Mesendoderm (in vitro differentiated cells): ENCODE measurements around the gene WNT8B.
A peak's percentile ranks its signal among the peaks of the same experiment; 100 is the strongest.

ENCODE experiments used
- DNase-seq: peaks from one replicate; pipeline ENCODE4 v3.0.0; 2013
- H2AK5ac ChIP-seq: 2 replicates; pipeline ENCODE4 v1.6.1; 2013; ENCODE audit warnings: low read length, inconsistent platforms
- H2BK120ac ChIP-seq: 2 replicates; pipeline ENCODE4 v1.6.1; 2013; ENCODE audit warnings: low read depth, mild to moderate bottlenecking, low read length, moderate library complexity, mixed read lengths
- H2BK15ac ChIP-seq: replicated peaks from 2 replicates; pipeline ENCODE4 v1.6.1; 2013; ENCODE audit warnings: low read depth, mild to moderate bottlenecking, moderate library complexity
- H2BK5ac ChIP-seq: 2 replicates; pipeline ENCODE4 v1.6.1; 2013; ENCODE audit warnings: low read length, inconsistent platforms
- H3K18ac ChIP-seq: 2 replicates; pipeline ENCODE4 v1.6.1; 2013; ENCODE audit warnings: mild to moderate bottlenecking, low read length, mixed read lengths
- H3K23ac ChIP-seq: one replicate; pipeline ENCODE4 v1.6.1; 2013; ENCODE audit warnings: low read length
- H3K27ac ChIP-seq: 2 replicates; pipeline ENCODE4 v1.5.1; 2013; ENCODE audit warnings: low read depth, mild to moderate bottlenecking, inconsistent platforms, low read length, moderate library complexity
- H3K27me3 ChIP-seq: 2 replicates; pipeline ENCODE4 v1.6.1; 2013; ENCODE audit warnings: low read length, control low read depth, mild to moderate bottlenecking, inconsistent platforms; ENCODE audit not compliant: insufficient read depth, poor library complexity
- H3K36me3 ChIP-seq: 2 replicates; pipeline ENCODE4 v1.6.1; 2013; ENCODE audit warnings: low read length, inconsistent platforms; ENCODE audit not compliant: control insufficient read depth, insufficient read depth
- H3K4ac ChIP-seq: one replicate; pipeline ENCODE4 v1.6.1; 2013; ENCODE audit warnings: low read depth, mild to moderate bottlenecking, low read length, moderate library complexity
- H3K4me1 ChIP-seq: 2 replicates; pipeline ENCODE4 v1.6.1; 2013; ENCODE audit warnings: low read depth, low read length, inconsistent platforms; ENCODE audit not compliant: control insufficient read depth
- H3K4me2 ChIP-seq: 2 replicates; pipeline ENCODE4 v1.6.1; 2013; ENCODE audit warnings: low read length
- H3K4me3 ChIP-seq: 2 replicates; pipeline ENCODE4 v1.5.1; 2013; ENCODE audit warnings: mild to moderate bottlenecking, low read length
- H3K56ac ChIP-seq: one replicate; pipeline ENCODE4 v1.6.1; 2013; ENCODE audit warnings: low read length
- H3K79me1 ChIP-seq: 2 replicates; pipeline ENCODE4 v1.6.1; 2013; ENCODE audit warnings: low read length, inconsistent platforms
- H3K79me2 ChIP-seq: 2 replicates; pipeline ENCODE4 v1.6.1; 2013; ENCODE audit warnings: mild to moderate bottlenecking, low read length; ENCODE audit not compliant: control insufficient read depth, insufficient read depth
- H3K9ac ChIP-seq: 2 replicates; pipeline ENCODE4 v1.6.1; 2013; ENCODE audit warnings: low read length, inconsistent platforms
- H4K5ac ChIP-seq: one replicate; pipeline ENCODE4 v1.6.1; 2013; ENCODE audit warnings: low read length
- H4K8ac ChIP-seq: one replicate; pipeline ENCODE4 v1.6.1; 2013; ENCODE audit warnings: low read depth, mild to moderate bottlenecking, control low read depth, low read length, moderate library complexity
- WGBS: extraction: QIAGEN DNeasy Blood & Tissue Kit; methylation state at CpG from one replicate; pipeline ENCODE4 v1.1.7; 2013; ENCODE audit warnings: low lambda C conversion rate, missing lambda C conversion rate; ENCODE audit not compliant: insufficient coverage; ENCODE audit errors: extremely low coverage; 5-methylcytosine and 5-hydroxymethylcytosine counted together

Gene WNT8B

GRCh38 chr10:100480002-100480401, 17.2 kb downstream of the WNT8B start:
- no peak overlapping the region for H4K5ac ChIP-seq
- no peak overlapping the region for H3K4me3 ChIP-seq
- H3K23ac ChIP-seq: no peak overlapping the region
- H3K27me3 ChIP-seq: peaks cover 15% of the 10 kb centered on the region
- no peak overlapping the region for H2AK5ac ChIP-seq
- H3K4me2 ChIP-seq: no peak overlapping the region
- no peak overlapping the region for H3K56ac ChIP-seq
- H3K4ac ChIP-seq: no peak overlapping the region
- DNase-seq: no peak
- no peaks in the 10 kb centered on the region for H3K79me2 ChIP-seq
- H4K8ac ChIP-seq: no peak overlapping the region
- H2BK5ac ChIP-seq: no peak overlapping the region
- H3K9ac ChIP-seq: no peak overlapping the region
- no peaks in the 10 kb centered on the region for H3K79me1 ChIP-seq
- H3K18ac ChIP-seq: no peak overlapping the region
- H3K27ac ChIP-seq: no peak overlapping the region
- no peak overlapping the region for H2BK120ac ChIP-seq
- no peak overlapping the region for H2BK15ac ChIP-seq
- no peaks in the 10 kb centered on the region for H3K4me1 ChIP-seq
- H3K36me3 ChIP-seq: no peaks in the 10 kb centered on the region
- WGBS: no CpG with 5 or more reads among the region's 2 CpGs

- Histone ChIP-seq H2AK5ac (no peak overlapping the region), H4K8ac (no peak overlapping the region), H3K56ac (no peak overlapping the region), H3K23ac (no peak overlapping the region), H3K9ac (no peak overlapping the region), H2BK15ac (no peak overlapping the region), H2BK5ac (no peak overlapping the region), H4K5ac (no peak overlapping the region), H3K79me2 (no peaks in the 10 kb centered on the region), H3K4ac (no peak overlapping the region), H3K27ac (no peak overlapping the region), H3K36me3 (no peaks in the 10 kb centered on the region), H3K4me1 (peaks cover 3% of the 10 kb centered on the region), H3K4me3 (no peak overlapping the region), H3K27me3 (peaks cover 15% of the 10 kb centered on the region), H3K79me1 (no peaks in the 10 kb centered on the region), H3K18ac (no peak overlapping the region), H3K4me2 (peak overlapping the region; percentile 57), H2BK120ac (no peak overlapping the region)
- peak; percentile 89 for DNase-seq
- no CpG with 5 or more reads among the region's 19 CpGs for WGBS
Measured at GRCh38 chr10:100481462-100482081, 18.8 kb downstream of the WNT8B start.

- Histone ChIP-seq H3K4ac (no peak overlapping the region), H2AK5ac (no peak overlapping the region), H3K27me3 (peaks cover 15% of the 10 kb centered on the region), H2BK15ac (no peak overlapping the region), H4K8ac (no peak overlapping the region), H3K4me1 (peaks cover 3% of the 10 kb centered on the region), H4K5ac (no peak overlapping the region), H3K9ac (peak overlapping the region; percentile 44), H3K36me3 (no peaks in the 10 kb centered on the region), H3K23ac (no peak overlapping the region), H3K4me2 (peak overlapping the region; percentile 57), H3K79me1 (no peaks in the 10 kb centered on the region), H3K56ac (no peak overlapping the region), H3K18ac (no peak overlapping the region), H2BK120ac (no peak overlapping the region), H2BK5ac (no peak overlapping the region), H3K4me3 (no peak overlapping the region), H3K27ac (no peak overlapping the region), H3K79me2 (no peaks in the 10 kb centered on the region)
- WGBS: no CpG with 5 or more reads among the region's 59 CpGs
- peak; percentile 81 for DNase-seq
Measured at GRCh38 chr10:100482181-100482833, 19.5 kb downstream of the WNT8B start.

GRCh38 chr10:100482834-100483185, 20.0 kb downstream of the WNT8B start:
- Histone ChIP-seq H3K23ac (no peak overlapping the region), H2BK120ac (no peak overlapping the region), H3K18ac (no peak overlapping the region), H3K79me1 (no peaks in the 10 kb centered on the region), H3K4me1 (peaks cover 3% of the 10 kb centered on the region), H3K36me3 (no peaks in the 10 kb centered on the region), H3K4ac (no peak overlapping the region), H3K9ac (no peak overlapping the region), H3K79me2 (no peaks in the 10 kb centered on the region), H3K4me3 (no peak overlapping the region), H4K8ac (no peak overlapping the region), H3K27ac (no peak overlapping the region), H3K4me2 (no peak overlapping the region), H2AK5ac (no peak overlapping the region), H3K56ac (no peak overlapping the region), H3K27me3 (peaks cover 15% of the 10 kb centered on the region), H2BK15ac (no peak overlapping the region), H2BK5ac (no peak overlapping the region), H4K5ac (no peak overlapping the region)
- WGBS: no CpG with 5 or more reads among the region's 5 CpGs
- DNase-seq: no peak

- Histone ChIP-seq H3K9ac (no peak overlapping the region), H3K79me1 (no peaks in the 10 kb centered on the region), H3K79me2 (no peaks in the 10 kb centered on the region), H3K27ac (no peak overlapping the region), H3K4me2 (no peak overlapping the region), H3K27me3 (peaks cover 15% of the 10 kb centered on the region), H3K18ac (no peak overlapping the region), H2AK5ac (no peak overlapping the region), H3K4me3 (no peak overlapping the region), H3K56ac (no peak overlapping the region), H4K5ac (no peak overlapping the region), H3K4me1 (peaks cover 3% of the 10 kb centered on the region), H3K4ac (no peak overlapping the region), H3K23ac (no peak overlapping the region), H2BK5ac (no peak overlapping the region), H3K36me3 (no peaks in the 10 kb centered on the region), H4K8ac (no peak overlapping the region), H2BK120ac (no peak overlapping the region), H2BK15ac (no peak overlapping the region)
- no CpG with 5 or more reads among the region's 5 CpGs for WGBS
- DNase-seq: no peak
Measured at GRCh38 chr10:100483876-100484666, 21.3 kb downstream of the WNT8B start.
